Spleen (tissue), 11 donors: ENCODE measurements around the gene TMPRSS4. TPM values are rescaled to one million over a fixed set of nuclear protein-coding genes. Genes with fewer than 3 reads are reported as not detected.

Experiments used
- DNase-seq: peaks from one replicate; pipeline ENCODE4 v3.0.0-alpha.2; 2020
- H3K27ac ChIP-seq, 8 donors: fragments of 200-600 bp; sonication (generic) in 7 of 8; 1 replicate in 4 of 8; 2 replicates in 4 of 8; pipeline versions ENCODE4 v1.5.0 to v1.8.0; 2016 to 2021; ENCODE audit warnings: inconsistent platforms in 4 of 8, mild to moderate bottlenecking in 4 of 8, moderate library complexity in 1 of 8
- H3K27me3 ChIP-seq, 7 donors: fragments of 200-600 bp; sonication (generic) in 6 of 7; replicated peaks in 1 of 7; 1 replicate in 4 of 7; 2 replicates in 3 of 7; pipeline versions ENCODE4 v1.5.0 to v1.8.0; 2016 to 2021; ENCODE audit warnings: inconsistent platforms in 3 of 7, mild to moderate bottlenecking in 1 of 7
- H3K36me3 ChIP-seq, 6 donors: fragments of 200-600 bp; sonication (generic) in 5 of 6; 1 replicate in 4 of 6; 2 replicates in 2 of 6; pipeline versions ENCODE4 v1.5.0 to v1.8.0; 2016 to 2021; ENCODE audit warnings: inconsistent platforms in 2 of 6
- H3K4me1 ChIP-seq, 6 donors: fragments of 200-600 bp; sonication (generic) in 5 of 6; 1 replicate in 3 of 6; 2 replicates in 3 of 6; pipeline versions ENCODE4 v1.5.0 to v1.8.0; 2016 to 2021; ENCODE audit warnings: inconsistent platforms in 3 of 6
- H3K4me3 ChIP-seq, 8 donors: fragments of 200-600 bp; sonication (generic) in 7 of 8; 1 replicate in 4 of 8; 2 replicates in 4 of 8; pipeline versions ENCODE4 v1.5.0 to v1.8.0; 2016 to 2021; ENCODE audit warnings: inconsistent platforms in 4 of 8, mild to moderate bottlenecking in 4 of 8, moderate library complexity in 2 of 8
- H3K9me3 ChIP-seq, 8 donors: fragments of 200-600 bp; sonication (generic) in 7 of 8; 1 replicate in 4 of 8; 2 replicates in 4 of 8; pipeline versions ENCODE4 v1.5.0 to v1.8.0; 2016 to 2021; ENCODE audit warnings: inconsistent platforms in 4 of 8
- CTCF ChIP-seq, 11 experiments: fragments of 200-600 bp in 7 of 11; fragments of 450-650 bp in 4 of 11; sonication (generic) in 4 of 11; IDR thresholded peaks in 8 of 11; conservative IDR thresholded peaks in 3 of 11; 1 replicate in 7 of 11; 2 replicates in 4 of 11; pipeline versions ENCODE4 v1.4.0 to v1.8.0; 2016 to 2021; ENCODE audit warnings: antibody characterized with exemption in 11 of 11, inconsistent platforms in 4 of 11, mild to moderate bottlenecking in 1 of 11
- POLR2A ChIP-seq, 3 donors: fragments of 450-650 bp; IDR thresholded peaks; one replicate each; pipeline ENCODE4 v1.5.1; 2017; ENCODE audit warnings: antibody characterized with exemption in 3 of 3, mild to moderate bottlenecking in 1 of 3
- POLR2AphosphoS5 ChIP-seq, 3 donors: sonication (generic); formaldehyde crosslinking; IDR thresholded peaks; one replicate each; pipeline ENCODE4 v1.5.1; 2017; ENCODE audit warnings: antibody characterized with exemption in 3 of 3
- WGBS, 5 donors: extraction: QIAGEN DNeasy Blood & Tissue Kit in 3 of 5; methylation state at CpG; one replicate each; pipeline versions ENCODE4 v1.1.5 to v1.1.7; 2013 to 2018; 5-methylcytosine and 5-hydroxymethylcytosine counted together
- intact Hi-C: fragments of 100-400 bp; cut with DNase I; formaldehyde crosslinking; loops from one replicate; pipeline ENCODE4 v1.15.0; 2023; ENCODE audit warnings: low total_unique reads
- polyA plus RNA-seq, 3 donors: library from polyadenylated mRNA; stranded (reverse); fragments of 200-250 nt; gene quantifications; one replicate each; pipeline ENCODE4 v1.2.1, GENCODE V29; 2013
- total RNA-seq, 7 donors: library from RNA; depleted of rRNA in 3 of 7; stranded (reverse); fragments of >200 nt in 3 of 7; fragmentation: NEBNext Ultra II Directional in 4 of 7; extraction: Animal tissue kit (Norgen Biotek cat#: 25700) in 4 of 7; gene quantifications; one replicate each; pipeline versions ENCODE4 v1.1.0 to v1.2.1, GENCODE V29; 2016 to 2021
- donor health status: healthy with polysubstance abuse.
- donor health status: DM: no; HTN: no; CAD: no; lungs with moderate emphysema.
- donor health status: DM: no; HTN: no; CAD: no.
- donor health status: Bipolar disorder and iron deficiency.
- donor health status: healthy.
- donor health status: DM: no; HTN: no; CAD: no.
- donor health status: DM: yes; HTN: yes; CAD: no.

Gene TMPRSS4
- total and polyA plus RNA-seq, 10 donors: 0.09 to 1.4 (median 0.85) TPM; not detected in 3

- WGBS, 5 donors: 90 to 96% (median 96%) methylated on average over 7 of the region's 7 CpGs
These were observed 20.9 kb upstream of the TMPRSS4 start for GRCh38 chr11:118055966-118056365.

GRCh38 chr11:118056806-118057205 lies 20.1 kb upstream of the TMPRSS4 start:
- intact Hi-C loops: loop anchor here (10.0 kb wide), 2 partner anchors 212 to 252 kb away; no protein-coding TSS in a partner anchor
- 44 to 71% (median 56%) methylated on average over 8 of the region's 8 CpGs for WGBS, 5 donors
- Histone ChIP-seq H3K36me3 (no peaks in the 10 kb centered on the region), H3K4me3 (no peak overlapping the region), H3K9me3 (no peaks in the 10 kb centered on the region), H3K27me3 (no peaks in the 10 kb centered on the region), H3K4me1 (peaks cover 4 to 19% (median 18%) of the 10 kb centered on the region in 6 donors), H3K27ac (no peak overlapping the region)
- DNase-seq: no peak
- no peak for TF ChIP-seq POLR2A (IDR thresholded peaks at IDR 0.05)
- TF ChIP-seq CTCF (IDR thresholded peaks at IDR 0.05 in 8 of 11, conservative IDR thresholded peaks at IDR 0.05 in 3 of 11): no peak
- no peak for TF ChIP-seq POLR2AphosphoS5 (IDR thresholded peaks at IDR 0.05)

More at GRCh38 chr11:118055966-118056365, 20.9 kb upstream of the TMPRSS4 start:
- no peak overlapping the region for H3K27ac ChIP-seq
- intact Hi-C loops: loop anchor here (10.0 kb wide), 2 partner anchors 211 to 251 kb away; no protein-coding TSS in a partner anchor
- H3K4me3 ChIP-seq: no peak overlapping the region
- H3K4me1 ChIP-seq: peaks cover 4 to 28% (median 27%) of the 10 kb centered on the region in 6 donors
- H3K27me3 ChIP-seq: no peaks in the 10 kb centered on the region
- no peaks in the 10 kb centered on the region for H3K36me3 ChIP-seq
- TF ChIP-seq POLR2A (IDR thresholded peaks at IDR 0.05): no peak
- no peak for TF ChIP-seq POLR2AphosphoS5 (IDR thresholded peaks at IDR 0.05)
- no peak for TF ChIP-seq CTCF (IDR thresholded peaks at IDR 0.05 in 8 of 11, conservative IDR thresholded peaks at IDR 0.05 in 3 of 11)
- no peaks in the 10 kb centered on the region for H3K9me3 ChIP-seq
- no peak for DNase-seq

GRCh38 chr11:118057251-118058145 lies 19.4 kb upstream of the TMPRSS4 start:
- intact Hi-C loops: loop anchor here (10.0 kb wide), 2 partner anchors 213 to 253 kb away; no protein-coding TSS in a partner anchor

More at GRCh38 chr11:118057251-118058145, 19.4 kb upstream of the TMPRSS4 start:
- Histone ChIP-seq H3K27ac (no peak overlapping the region), H3K27me3 (no peaks in the 10 kb centered on the region), H3K9me3 (no peaks in the 10 kb centered on the region), H3K4me3 (no peak overlapping the region), H3K4me1 (peaks cover 4 to 13% (median 11%) of the 10 kb centered on the region in 6 donors), H3K36me3 (no peaks in the 10 kb centered on the region)
- no peak for DNase-seq
- TF ChIP-seq POLR2A (IDR thresholded peaks at IDR 0.05) (no peak), CTCF (IDR thresholded peaks at IDR 0.05 in 8 of 11, conservative IDR thresholded peaks at IDR 0.05 in 3 of 11) (no peak), POLR2AphosphoS5 (IDR thresholded peaks at IDR 0.05) (no peak)
- WGBS, 5 donors: 77 to 91% (median 87%) methylated on average over 14 of the region's 14 CpGs
